NCI-H226 (cell line): Measurements from ENCODE around the gene CAMK2D.

ENCODE experiments used
- DNase-seq: peaks from one replicate; pipeline ENCODE4 v3.0.0-alpha.2; 2015

Gene CAMK2D

GRCh38 chr4:113505044-113505443, 256.5 kb downstream of the CAMK2D start:
- no peak for DNase-seq

GRCh38 chr4:113504422-113504821, 257.1 kb downstream of the CAMK2D start:
- DNase-seq, result no peak

- no peak for DNase-seq
These were observed 257.8 kb downstream of the CAMK2D start for GRCh38 chr4:113503691-113504090.

- no peak for DNase-seq
These were observed 258.6 kb downstream of the CAMK2D start for GRCh38 chr4:113502906-113503305.

- no peak for DNase-seq
These were observed 259.1 kb downstream of the CAMK2D start for GRCh38 chr4:113502476-113502875.

GRCh38 chr4:113500424-113500823, 261.1 kb downstream of the CAMK2D start:
- no peak for DNase-seq

GRCh38 chr4:113499696-113500095, 261.8 kb downstream of the CAMK2D start:
- peak; percentile 56 for DNase-seq

- no peak for DNase-seq
These were observed 262.4 kb downstream of the CAMK2D start for GRCh38 chr4:113499166-113499565.

- DNase-seq, result no peak
These were observed 264.2 kb downstream of the CAMK2D start for GRCh38 chr4:113497154-113497884.

GRCh38 chr4:113496698-113497097, 264.8 kb downstream of the CAMK2D start:
- DNase-seq, result no peak

- DNase-seq, result no peak
These were observed 265.7 kb downstream of the CAMK2D start for GRCh38 chr4:113495790-113496189.

- DNase-seq, result no peak
These were observed 278.4 kb downstream of the CAMK2D start for GRCh38 chr4:113483131-113483530.

GRCh38 chr4:113482325-113482724, 279.2 kb downstream of the CAMK2D start:
- DNase-seq, result no peak

GRCh38 chr4:113481820-113482219, 279.7 kb downstream of the CAMK2D start:
- DNase-seq, result no peak

- no peak for DNase-seq
These were observed 281.4 kb downstream of the CAMK2D start for GRCh38 chr4:113480109-113480508.

GRCh38 chr4:113478032-113478431, 283.5 kb downstream of the CAMK2D start:
- no peak for DNase-seq

- peak; percentile 45 for DNase-seq
These were observed 284.7 kb downstream of the CAMK2D start for GRCh38 chr4:113476800-113477199.

- peak; percentile 68 for DNase-seq
These were observed 287.5 kb downstream of the CAMK2D start for GRCh38 chr4:113474017-113474416.

- no peak for DNase-seq
These were observed 288.7 kb downstream of the CAMK2D start for GRCh38 chr4:113472864-113473263.

- DNase-seq, result no peak
These were observed 290.2 kb downstream of the CAMK2D start for GRCh38 chr4:113471146-113471860.

- DNase-seq, result no peak
These were observed 291.6 kb downstream of the CAMK2D start for GRCh38 chr4:113469926-113470325.

GRCh38 chr4:113469023-113469390, 292.5 kb downstream of the CAMK2D start:
- no peak for DNase-seq

- peak; percentile 92 for DNase-seq
These were observed 293.1 kb downstream of the CAMK2D start for GRCh38 chr4:113468165-113469022.

GRCh38 chr4:113467581-113467980, 294.0 kb downstream of the CAMK2D start:
- peak; percentile 27 for DNase-seq
